ENCODE results near the gene GRP.
A peak's percentile ranks its signal among the peaks of the same experiment; 100 is the strongest.

GRP gene

GRCh38 chr18:59219672-59220163 is at the start of gene GRP:
Gene GRP (plus strand): TSS chr18:59220158. CDS start chr18:59220266, 108 bp downstream.
- no peak for TF ChIP-seq ZNF8 (CRISPR knock-in tag; IDR thresholded peaks at IDR 0.05)
- TF ChIP-seq PATZ1 (CRISPR knock-in tag; IDR thresholded peaks at IDR 0.05; ENCODE audit: borderline replicate concordance), result no peak
- TF ChIP-seq CSDC2 (CRISPR knock-in tag; IDR thresholded peaks at IDR 0.05), result no peak
- no peak for TF ChIP-seq ZFP30 (CRISPR knock-in tag; IDR thresholded peaks at IDR 0.05)
- TF ChIP-seq ZNF565 (CRISPR knock-in tag; conservative IDR thresholded peaks at IDR 0.05; ENCODE audit: low read depth), result no peak
- TF ChIP-seq RARB (CRISPR knock-in tag; IDR thresholded peaks at IDR 0.05), result no peak
- TF ChIP-seq PPARA (CRISPR knock-in tag; IDR thresholded peaks at IDR 0.05; ENCODE audit: borderline replicate concordance), result no peak
- no peak for TF ChIP-seq ISL1 (CRISPR knock-in tag; IDR thresholded peaks at IDR 0.05)
- no peak for TF ChIP-seq TCF4 (CRISPR knock-in tag; IDR thresholded peaks at IDR 0.05; ENCODE audit: borderline replicate concordance)
- ATAC-seq, result peak; percentile 56

- TF ChIP-seq RARB (CRISPR knock-in tag; IDR thresholded peaks at IDR 0.05) (no peak), ZNF8 (CRISPR knock-in tag; IDR thresholded peaks at IDR 0.05) (no peak), ARNTL (CRISPR knock-in tag; IDR thresholded peaks at IDR 0.05; ENCODE audit: borderline replicate concordance, low read depth) (no peak), ZFP3 (CRISPR knock-in tag; IDR thresholded peaks at IDR 0.05) (no peak), OSR1 (CRISPR knock-in tag; IDR thresholded peaks at IDR 0.05) (no peak), ZC3H10 (CRISPR knock-in tag; IDR thresholded peaks at IDR 0.05) (no peak)
- ATAC-seq, result no peak
Measured at GRCh38 chr18:59172664-59173249, 47.2 kb upstream of the GRP start.

- no peak for ATAC-seq
Measured at GRCh38 chr18:59177485-59177884, 42.5 kb upstream of the GRP start.

GRCh38 chr18:59180150-59180845 is 39.7 kb upstream of the GRP start:
- ATAC-seq, result peak; percentile 95
- TF ChIP-seq ISL1 (CRISPR knock-in tag; IDR thresholded peaks at IDR 0.05) (peak; percentile 49; the same call in 1 of the 2 replicates), RARB (CRISPR knock-in tag; IDR thresholded peaks at IDR 0.05) (no peak), ZC3H10 (CRISPR knock-in tag; IDR thresholded peaks at IDR 0.05) (no peak)

More at GRCh38 chr18:59177485-59177884, 42.5 kb upstream of the GRP start:
- TF ChIP-seq TCF4 (CRISPR knock-in tag; IDR thresholded peaks at IDR 0.05; ENCODE audit: borderline replicate concordance), result no peak
- no peak for TF ChIP-seq BACH2 (CRISPR knock-in tag; IDR thresholded peaks at IDR 0.05; ENCODE audit: borderline replicate concordance)
- no peak for TF ChIP-seq PATZ1 (CRISPR knock-in tag; IDR thresholded peaks at IDR 0.05; ENCODE audit: borderline replicate concordance)
- no peak for TF ChIP-seq ZC3H10 (CRISPR knock-in tag; IDR thresholded peaks at IDR 0.05)

- no peak for ATAC-seq
- TF ChIP-seq ISL1 (CRISPR knock-in tag; IDR thresholded peaks at IDR 0.05) (no peak), TOX (CRISPR knock-in tag; IDR thresholded peaks at IDR 0.05; ENCODE audit: borderline replicate concordance) (no peak), ZC3H10 (CRISPR knock-in tag; IDR thresholded peaks at IDR 0.05) (no peak), TSHZ2 (CRISPR knock-in tag; IDR thresholded peaks at IDR 0.05) (no peak), ZNF8 (CRISPR knock-in tag; IDR thresholded peaks at IDR 0.05) (no peak), GLIS3 (CRISPR knock-in tag; IDR thresholded peaks at IDR 0.05) (no peak), POU6F1 (CRISPR knock-in tag; IDR thresholded peaks at IDR 0.05; ENCODE audit: borderline replicate concordance, low read depth) (no peak), ARNTL (CRISPR knock-in tag; IDR thresholded peaks at IDR 0.05; ENCODE audit: borderline replicate concordance, low read depth) (no peak), ZFP30 (CRISPR knock-in tag; IDR thresholded peaks at IDR 0.05) (no peak), PPARA (CRISPR knock-in tag; IDR thresholded peaks at IDR 0.05; ENCODE audit: borderline replicate concordance) (no peak), CSRNP3 (CRISPR knock-in tag; IDR thresholded peaks at IDR 0.05) (no peak), SNAI2 (CRISPR knock-in tag; IDR thresholded peaks at IDR 0.05) (no peak), ZNF565 (CRISPR knock-in tag; conservative IDR thresholded peaks at IDR 0.05; ENCODE audit: low read depth) (no peak), CSDC2 (CRISPR knock-in tag; IDR thresholded peaks at IDR 0.05) (no peak)
Measured at GRCh38 chr18:59182673-59183072, 37.3 kb upstream of the GRP start.
